Smooth muscle cell (in vitro differentiated cells): Measurements from ENCODE around the gene TRAPPC12. TPM values are rescaled to one million over a fixed set of nuclear protein-coding genes. Genes with fewer than 3 reads are reported as not detected.

Source experiments
- DNase-seq: peaks from one replicate; lab custom pipeline; 2025; ENCODE audit not compliant: unreplicated experiment; lab: John Stamatoyannopoulos, UW
- H2AFZ ChIP-seq: fragments of 200-600 bp; sonication (generic); 2 replicates; pipeline ENCODE4 v1.6.0; 2016; ENCODE audit warnings: antibody characterized with exemption, low read depth, mild to moderate bottlenecking
- H3F3A ChIP-seq: fragments of 200-600 bp; sonication (generic); 2 replicates; pipeline ENCODE4 v1.6.0; 2017; ENCODE audit warnings: antibody characterized with exemption, low read depth
- H3K27ac ChIP-seq: fragments of 200-600 bp; sonication (generic); 2 replicates; pipeline ENCODE4 v1.5.1; 2016; ENCODE audit warnings: low read depth, mild to moderate bottlenecking
- H3K27me3 ChIP-seq: fragments of 200-600 bp; sonication (generic); 2 replicates; pipeline ENCODE4 v1.6.1; 2016; ENCODE audit warnings: low read depth, mild to moderate bottlenecking
- H3K36me3 ChIP-seq: fragments of 200-600 bp; sonication (generic); 2 replicates; pipeline ENCODE4 v1.5.1; 2016; ENCODE audit warnings: low read depth
- H3K4me1 ChIP-seq: fragments of 200-600 bp; sonication (generic); 2 replicates; pipeline ENCODE4 v1.5.1; 2016; ENCODE audit warnings: low read depth
- H3K4me2 ChIP-seq: fragments of 200-600 bp; sonication (generic); 2 replicates; pipeline ENCODE4 v1.6.0; 2016; ENCODE audit warnings: mild to moderate bottlenecking
- H3K4me3 ChIP-seq: fragments of 200-600 bp; sonication (generic); 2 replicates; pipeline ENCODE4 v1.5.1; 2016; ENCODE audit warnings: mild to moderate bottlenecking
- H3K79me2 ChIP-seq: fragments of 200-600 bp; sonication (generic); 2 replicates; pipeline ENCODE4 v1.6.0; 2016; ENCODE audit warnings: low read depth, mild to moderate bottlenecking
- H3K9ac ChIP-seq: fragments of 200-600 bp; sonication (generic); 2 replicates; pipeline ENCODE4 v1.6.0; 2016; ENCODE audit warnings: low read depth
- H3K9me3 ChIP-seq: fragments of 200-600 bp; sonication (generic); replicated peaks from 2 replicates; pipeline ENCODE4 v1.5.1; 2016; ENCODE audit warnings: low read depth
- H4K20me1 ChIP-seq: fragments of 200-600 bp; sonication (generic); 2 replicates; pipeline ENCODE4 v1.6.0; 2016; ENCODE audit warnings: low read depth
- WGBS: methylation state at CpG from one replicate; pipeline ENCODE4 v1.1.7; 2016; ENCODE audit warnings: low lambda C conversion rate; 5-methylcytosine and 5-hydroxymethylcytosine counted together
- polyA plus RNA-seq: library from polyadenylated mRNA; unstranded; fragments of >200 nt; fragmentation: Nextera tagmentation; extraction: Ambion mirVana; gene quantifications from 2 replicates; pipeline ENCODE4 v1.2.1, GENCODE V29; 2016
- total RNA-seq: library from RNA; depleted of rRNA; stranded (reverse); fragments of >200 nt; gene quantifications from 2 replicates; pipeline ENCODE4 v1.2.3, GENCODE V29; 2014
- TF ChIP-seq, protein P1 (sequence below): fragments of 200-600 bp; sonication (generic); IDR thresholded peaks from 2 replicates; pipeline ENCODE4 v1.5.1; 2017; ENCODE audit warnings: borderline replicate concordance, mild to moderate bottlenecking, antibody characterized with exemption; ENCODE audit not compliant: insufficient read depth, poor library complexity, severe bottlenecking

TRAPPC12 gene
- total and polyA plus RNA-seq, 2 experiments from 2014 or later, result 26.0 to 55.4 TPM

DNA sequence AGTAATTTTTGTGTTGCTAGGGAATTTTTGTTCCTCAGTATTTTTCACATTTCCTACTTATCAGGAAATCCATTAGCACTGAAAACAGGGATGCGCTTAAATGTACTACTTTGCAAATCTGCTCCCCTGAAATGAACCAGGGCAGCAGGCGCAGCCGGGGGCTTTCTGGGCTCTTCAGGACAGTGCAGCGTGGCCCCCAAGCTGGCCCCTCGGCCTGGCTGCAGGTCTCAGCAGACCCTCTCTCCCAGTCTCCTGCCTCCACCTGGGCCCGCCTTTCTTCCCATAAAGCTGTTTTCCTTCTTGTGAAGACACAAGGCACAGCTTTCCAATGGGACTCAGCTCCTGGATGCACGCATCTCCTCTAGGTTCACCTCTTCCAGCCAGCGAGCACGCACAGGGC, 37.2 kb upstream of the TRAPPC12 start:
- Histone ChIP-seq H3K27ac (no peak overlapping the region), H3K4me3 (no peak overlapping the region), H3K36me3 (no peaks in the 10 kb centered on the region), H3K27me3 (no peaks in the 10 kb centered on the region), H3K9ac (no peak overlapping the region), H2AFZ (no peak overlapping the region), H3K79me2 (no peaks in the 10 kb centered on the region), H3K9me3 (no peaks in the 10 kb centered on the region), H3F3A (no peaks in the 10 kb centered on the region), H3K4me1 (no peaks in the 10 kb centered on the region), H4K20me1 (no peaks in the 10 kb centered on the region), H3K4me2 (no peak overlapping the region)
- DNase-seq, result no peak
- 98% methylated on average over 9 of the region's 9 CpGs for WGBS
- TF ChIP-seq, protein P1, sequence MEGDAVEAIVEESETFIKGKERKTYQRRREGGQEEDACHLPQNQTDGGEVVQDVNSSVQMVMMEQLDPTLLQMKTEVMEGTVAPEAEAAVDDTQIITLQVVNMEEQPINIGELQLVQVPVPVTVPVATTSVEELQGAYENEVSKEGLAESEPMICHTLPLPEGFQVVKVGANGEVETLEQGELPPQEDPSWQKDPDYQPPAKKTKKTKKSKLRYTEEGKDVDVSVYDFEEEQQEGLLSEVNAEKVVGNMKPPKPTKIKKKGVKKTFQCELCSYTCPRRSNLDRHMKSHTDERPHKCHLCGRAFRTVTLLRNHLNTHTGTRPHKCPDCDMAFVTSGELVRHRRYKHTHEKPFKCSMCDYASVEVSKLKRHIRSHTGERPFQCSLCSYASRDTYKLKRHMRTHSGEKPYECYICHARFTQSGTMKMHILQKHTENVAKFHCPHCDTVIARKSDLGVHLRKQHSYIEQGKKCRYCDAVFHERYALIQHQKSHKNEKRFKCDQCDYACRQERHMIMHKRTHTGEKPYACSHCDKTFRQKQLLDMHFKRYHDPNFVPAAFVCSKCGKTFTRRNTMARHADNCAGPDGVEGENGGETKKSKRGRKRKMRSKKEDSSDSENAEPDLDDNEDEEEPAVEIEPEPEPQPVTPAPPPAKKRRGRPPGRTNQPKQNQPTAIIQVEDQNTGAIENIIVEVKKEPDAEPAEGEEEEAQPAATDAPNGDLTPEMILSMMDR, result no peak

DNA sequence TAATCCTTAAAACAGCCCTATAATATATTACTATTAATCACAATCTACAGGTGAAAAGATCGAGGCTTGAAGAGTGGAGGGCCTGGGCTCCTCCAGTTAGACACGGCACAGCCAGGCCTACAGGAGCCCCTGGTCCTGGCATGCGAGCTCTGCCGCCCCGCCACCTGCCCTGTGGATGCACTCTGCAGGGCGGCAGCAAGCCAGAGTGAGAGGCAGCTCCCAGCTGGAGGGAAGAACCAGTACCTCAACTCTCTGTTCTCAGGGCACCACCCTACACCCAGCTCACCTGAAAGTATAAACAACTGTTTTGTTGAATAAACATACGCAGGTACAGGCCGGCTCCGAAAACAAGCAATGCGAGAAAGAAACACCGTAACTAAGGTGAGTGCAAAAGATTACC, 36.5 kb upstream of the TRAPPC12 start:
- H4K20me1 ChIP-seq, result no peaks in the 10 kb centered on the region
- H3K4me3 ChIP-seq, result no peak overlapping the region
- no peaks in the 10 kb centered on the region for H3K4me1 ChIP-seq
- no peak overlapping the region for H3K9ac ChIP-seq
- H3K9me3 ChIP-seq, result no peaks in the 10 kb centered on the region
- no peak overlapping the region for H3K4me2 ChIP-seq
- H3K36me3 ChIP-seq, result no peaks in the 10 kb centered on the region
- H3K27ac ChIP-seq, result no peak overlapping the region
- H3F3A ChIP-seq, result no peaks in the 10 kb centered on the region
- H3K79me2 ChIP-seq, result no peaks in the 10 kb centered on the region
- no peak for DNase-seq
- TF ChIP-seq, protein P1, result no peak
- 97% methylated on average over 11 of the region's 11 CpGs for WGBS
- no peak overlapping the region for H2AFZ ChIP-seq
- no peaks in the 10 kb centered on the region for H3K27me3 ChIP-seq

DNA sequence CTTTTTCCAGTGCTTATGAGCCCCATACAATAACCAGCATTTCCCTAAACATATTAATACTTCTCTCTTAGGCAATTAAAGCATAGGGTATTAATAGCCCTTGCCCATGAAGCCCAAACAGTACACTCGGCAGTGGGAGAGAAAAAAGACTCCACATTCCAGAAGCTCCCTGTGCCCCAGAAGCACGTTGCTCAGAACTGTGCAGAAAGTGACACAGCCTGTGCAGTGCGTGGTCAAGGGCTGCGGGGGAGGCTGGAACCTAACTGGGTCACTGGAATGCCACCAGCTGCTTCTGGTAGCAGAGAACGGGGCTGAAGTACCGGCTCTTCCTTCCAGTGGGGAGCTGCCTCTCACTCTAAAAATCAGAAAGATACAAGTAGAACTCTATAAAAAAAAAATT, 34.6 kb upstream of the TRAPPC12 start:
- Histone ChIP-seq H3K4me2 (no peak overlapping the region), H3K27ac (no peak overlapping the region), H3K27me3 (no peaks in the 10 kb centered on the region), H3K4me1 (no peaks in the 10 kb centered on the region), H3K79me2 (no peaks in the 10 kb centered on the region), H3K9ac (no peak overlapping the region), H3K36me3 (no peaks in the 10 kb centered on the region), H3K4me3 (no peak overlapping the region), H4K20me1 (no peaks in the 10 kb centered on the region), H3K9me3 (no peaks in the 10 kb centered on the region), H3F3A (no peaks in the 10 kb centered on the region), H2AFZ (no peak overlapping the region)
- TF ChIP-seq, protein P1, result no peak
- WGBS, result 86% methylated on average over 6 of the region's 6 CpGs
- DNase-seq, result no peak

DNA sequence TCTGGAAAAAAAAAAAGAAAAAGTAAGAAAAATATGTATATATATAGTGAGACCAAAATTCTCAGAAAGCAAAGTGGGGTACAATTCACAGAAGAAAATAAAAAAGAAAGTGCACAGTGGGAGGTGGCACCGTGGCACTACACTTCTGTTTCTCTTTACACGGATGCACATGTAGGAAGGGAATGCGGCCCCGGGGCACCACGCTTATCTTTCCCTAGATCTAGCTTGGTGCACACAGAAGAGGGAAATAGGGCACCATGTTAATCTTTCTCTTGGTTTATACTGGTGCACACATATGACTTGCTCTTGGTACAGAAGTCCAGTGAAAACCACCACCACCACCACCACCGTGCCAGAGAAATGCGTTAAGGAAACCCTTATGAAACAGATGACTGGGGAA, 33.9 kb upstream of the TRAPPC12 start:
- no peaks in the 10 kb centered on the region for H3F3A ChIP-seq
- H4K20me1 ChIP-seq, result no peaks in the 10 kb centered on the region
- no peak overlapping the region for H2AFZ ChIP-seq
- no peaks in the 10 kb centered on the region for H3K27me3 ChIP-seq
- H3K4me3 ChIP-seq, result no peak overlapping the region
- H3K9me3 ChIP-seq, result no peaks in the 10 kb centered on the region
- H3K36me3 ChIP-seq, result no peaks in the 10 kb centered on the region
- DNase-seq, result no peak
- no peaks in the 10 kb centered on the region for H3K4me1 ChIP-seq
- WGBS, result 97% methylated on average over 7 of the region's 7 CpGs
- TF ChIP-seq, protein P1, result no peak
- H3K9ac ChIP-seq, result no peak overlapping the region
- H3K79me2 ChIP-seq, result no peaks in the 10 kb centered on the region
- H3K4me2 ChIP-seq, result no peak overlapping the region
- no peak overlapping the region for H3K27ac ChIP-seq
